Prostate gland (tissue), 2 donors: ENCODE measurements around the gene C2CD4D. TPM values are rescaled to one million over a fixed set of nuclear protein-coding genes. Genes with fewer than 3 reads are reported as not detected.

Experiments
- DNase-seq: peaks from one replicate; pipeline ENCODE4 v3.0.0-alpha.2; 2019; ENCODE audit warnings: low spot score
- H3K27ac ChIP-seq, 2 donors: fragments of 200-600 bp; sonication (generic); 2 replicates each; pipeline ENCODE4 v1.5.1; 2017 to 2019
- H3K27me3 ChIP-seq: fragments of 200-600 bp; sonication (generic); replicated peaks from 2 replicates; pipeline ENCODE4 v1.5.1; 2019; ENCODE audit not compliant: insufficient read depth
- H3K36me3 ChIP-seq, 2 donors: fragments of 200-600 bp; sonication (generic); 1 replicate in 1 of 2; 2 replicates in 1 of 2; pipeline versions ENCODE4 v1.5.1 to v1.8.1; 2017 to 2019
- H3K4me1 ChIP-seq: fragments of 200-600 bp; sonication (generic); replicated peaks from 2 replicates; pipeline ENCODE4 v1.5.1; 2019
- H3K4me3 ChIP-seq, 2 donors: fragments of 200-600 bp; sonication (generic); 2 replicates each; pipeline ENCODE4 v1.5.1; 2017 to 2019
- H3K9me3 ChIP-seq: fragments of 200-600 bp; sonication (generic); 2 replicates; pipeline ENCODE4 v1.5.1; 2017
- CTCF ChIP-seq, 4 experiments: fragments of 200-600 bp in 2 of 4; fragments of 450-650 bp in 2 of 4; sonication (generic) in 2 of 4; IDR thresholded peaks; 1 replicate in 3 of 4; 2 replicates in 1 of 4; pipeline ENCODE4 v1.5.1; 2016 to 2019; ENCODE audit warnings: antibody characterized with exemption in 4 of 4, mild to moderate bottlenecking in 2 of 4, moderate library complexity in 2 of 4
- POLR2A ChIP-seq: fragments of 450-650 bp; IDR thresholded peaks from one replicate; pipeline ENCODE4 v1.6.1; 2016; ENCODE audit warnings: antibody characterized with exemption, mild to moderate bottlenecking
- POLR2AphosphoS5 ChIP-seq: sonication (generic); formaldehyde crosslinking; IDR thresholded peaks from one replicate; pipeline ENCODE4 v1.6.1; 2017; ENCODE audit warnings: antibody characterized with exemption
- WGBS: methylation state at CpG from one replicate; pipeline ENCODE4 v1.1.5; 2018; 5-methylcytosine and 5-hydroxymethylcytosine counted together
- intact Hi-C: fragments of 100-400 bp; cut with DNase I; formaldehyde crosslinking; loops from one replicate; pipeline ENCODE4 v1.14.2; 2022
- total RNA-seq, 2 donors: library from RNA; depleted of rRNA; stranded (reverse); fragments of >200 nt; gene quantifications; one replicate each; pipeline ENCODE4 v1.1.0, GENCODE V29; 2016

C2CD4D gene
- total RNA-seq, 2 donors from 2014 or later, result 2.0 to 2.8 TPM

GRCh38 chr1:151801310-151801820 lies 38.3 kb downstream of the C2CD4D start:
- Histone ChIP-seq H3K9me3 (no peaks in the 10 kb centered on the region), H3K4me1 (no peaks in the 10 kb centered on the region), H3K27ac (no peak overlapping the region), H3K4me3 (no peak overlapping the region), H3K36me3 (no peaks in the 10 kb centered on the region), H3K27me3 (no peaks in the 10 kb centered on the region)
- intact Hi-C loops, result no loop called here
- 83% methylated on average over 12 of the region's 12 CpGs for WGBS
- no peak for DNase-seq
- no peak for TF ChIP-seq POLR2AphosphoS5
- TF ChIP-seq POLR2A, result no peak
- no peak for TF ChIP-seq CTCF (IDR thresholded peaks at IDR 0.05)

- no peaks in the 10 kb centered on the region for H3K36me3 ChIP-seq
- no peak for TF ChIP-seq CTCF (IDR thresholded peaks at IDR 0.05)
- TF ChIP-seq POLR2A, result no peak
- TF ChIP-seq POLR2AphosphoS5, result no peak
- H3K27me3 ChIP-seq, result no peaks in the 10 kb centered on the region
- no peaks in the 10 kb centered on the region for H3K4me1 ChIP-seq
- no peak overlapping the region for H3K4me3 ChIP-seq
- H3K27ac ChIP-seq, result no peak overlapping the region
- no peaks in the 10 kb centered on the region for H3K9me3 ChIP-seq
- intact Hi-C loops, result no loop called here
- WGBS, result 56% methylated on average over 8 of the region's 8 CpGs
- DNase-seq, result no peak
Observed at GRCh38 chr1:151800830-151801229, 38.8 kb downstream of the C2CD4D start.

GRCh38 chr1:151799179-151800022 lies 40.2 kb downstream of the C2CD4D start:
- H3K9me3 ChIP-seq, result no peaks in the 10 kb centered on the region
- no peak for DNase-seq
- no peak overlapping the region for H3K4me3 ChIP-seq
- intact Hi-C loops, result no loop called here
- no peaks in the 10 kb centered on the region for H3K4me1 ChIP-seq
- TF ChIP-seq POLR2AphosphoS5, result no peak
- TF ChIP-seq CTCF (IDR thresholded peaks at IDR 0.05), result no peak
- no peak for TF ChIP-seq POLR2A
- 45% methylated on average over 9 of the region's 9 CpGs for WGBS
- H3K27me3 ChIP-seq, result no peaks in the 10 kb centered on the region
- H3K27ac ChIP-seq, result no peak overlapping the region
- no peaks in the 10 kb centered on the region for H3K36me3 ChIP-seq

- Histone ChIP-seq H3K27ac (no peak overlapping the region), H3K4me3 (no peak overlapping the region), H3K4me1 (no peaks in the 10 kb centered on the region), H3K36me3 (no peaks in the 10 kb centered on the region), H3K9me3 (no peaks in the 10 kb centered on the region), H3K27me3 (no peaks in the 10 kb centered on the region)
- intact Hi-C loops, result no loop called here
- 86% methylated on average over 5 of the region's 5 CpGs for WGBS
- no peak for TF ChIP-seq POLR2AphosphoS5
- no peak for TF ChIP-seq POLR2A
- TF ChIP-seq CTCF (IDR thresholded peaks at IDR 0.05), result no peak
- DNase-seq, result no peak
Observed at GRCh38 chr1:151798571-151798970, 41.0 kb downstream of the C2CD4D start.
